ENCODE measurements around the gene MAN1C1. TPM values are rescaled to one million over a fixed set of nuclear protein-coding genes. Genes with fewer than 3 reads are reported as not detected.
A peak's percentile ranks its signal among the peaks of the same experiment; 100 is the strongest.

Gene MAN1C1
- total and polyA plus RNA-seq, 10 of the 15 experiments (the other 5 are each of a cell fraction or from before 2014, with no cell fraction given), result 0.12 to 0.56 (median 0.22) TPM; not detected in 3

- TF ChIP-seq, protein P1, sequence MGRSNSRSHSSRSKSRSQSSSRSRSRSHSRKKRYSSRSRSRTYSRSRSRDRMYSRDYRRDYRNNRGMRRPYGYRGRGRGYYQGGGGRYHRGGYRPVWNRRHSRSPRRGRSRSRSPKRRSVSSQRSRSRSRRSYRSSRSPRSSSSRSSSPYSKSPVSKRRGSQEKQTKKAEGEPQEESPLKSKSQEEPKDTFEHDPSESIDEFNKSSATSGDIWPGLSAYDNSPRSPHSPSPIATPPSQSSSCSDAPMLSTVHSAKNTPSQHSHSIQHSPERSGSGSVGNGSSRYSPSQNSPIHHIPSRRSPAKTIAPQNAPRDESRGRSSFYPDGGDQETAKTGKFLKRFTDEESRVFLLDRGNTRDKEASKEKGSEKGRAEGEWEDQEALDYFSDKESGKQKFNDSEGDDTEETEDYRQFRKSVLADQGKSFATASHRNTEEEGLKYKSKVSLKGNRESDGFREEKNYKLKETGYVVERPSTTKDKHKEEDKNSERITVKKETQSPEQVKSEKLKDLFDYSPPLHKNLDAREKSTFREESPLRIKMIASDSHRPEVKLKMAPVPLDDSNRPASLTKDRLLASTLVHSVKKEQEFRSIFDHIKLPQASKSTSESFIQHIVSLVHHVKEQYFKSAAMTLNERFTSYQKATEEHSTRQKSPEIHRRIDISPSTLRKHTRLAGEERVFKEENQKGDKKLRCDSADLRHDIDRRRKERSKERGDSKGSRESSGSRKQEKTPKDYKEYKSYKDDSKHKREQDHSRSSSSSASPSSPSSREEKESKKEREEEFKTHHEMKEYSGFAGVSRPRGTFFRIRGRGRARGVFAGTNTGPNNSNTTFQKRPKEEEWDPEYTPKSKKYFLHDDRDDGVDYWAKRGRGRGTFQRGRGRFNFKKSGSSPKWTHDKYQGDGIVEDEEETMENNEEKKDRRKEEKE (IDR thresholded peaks at IDR 0.05), result no peak
- TF ChIP-seq, protein P2, sequence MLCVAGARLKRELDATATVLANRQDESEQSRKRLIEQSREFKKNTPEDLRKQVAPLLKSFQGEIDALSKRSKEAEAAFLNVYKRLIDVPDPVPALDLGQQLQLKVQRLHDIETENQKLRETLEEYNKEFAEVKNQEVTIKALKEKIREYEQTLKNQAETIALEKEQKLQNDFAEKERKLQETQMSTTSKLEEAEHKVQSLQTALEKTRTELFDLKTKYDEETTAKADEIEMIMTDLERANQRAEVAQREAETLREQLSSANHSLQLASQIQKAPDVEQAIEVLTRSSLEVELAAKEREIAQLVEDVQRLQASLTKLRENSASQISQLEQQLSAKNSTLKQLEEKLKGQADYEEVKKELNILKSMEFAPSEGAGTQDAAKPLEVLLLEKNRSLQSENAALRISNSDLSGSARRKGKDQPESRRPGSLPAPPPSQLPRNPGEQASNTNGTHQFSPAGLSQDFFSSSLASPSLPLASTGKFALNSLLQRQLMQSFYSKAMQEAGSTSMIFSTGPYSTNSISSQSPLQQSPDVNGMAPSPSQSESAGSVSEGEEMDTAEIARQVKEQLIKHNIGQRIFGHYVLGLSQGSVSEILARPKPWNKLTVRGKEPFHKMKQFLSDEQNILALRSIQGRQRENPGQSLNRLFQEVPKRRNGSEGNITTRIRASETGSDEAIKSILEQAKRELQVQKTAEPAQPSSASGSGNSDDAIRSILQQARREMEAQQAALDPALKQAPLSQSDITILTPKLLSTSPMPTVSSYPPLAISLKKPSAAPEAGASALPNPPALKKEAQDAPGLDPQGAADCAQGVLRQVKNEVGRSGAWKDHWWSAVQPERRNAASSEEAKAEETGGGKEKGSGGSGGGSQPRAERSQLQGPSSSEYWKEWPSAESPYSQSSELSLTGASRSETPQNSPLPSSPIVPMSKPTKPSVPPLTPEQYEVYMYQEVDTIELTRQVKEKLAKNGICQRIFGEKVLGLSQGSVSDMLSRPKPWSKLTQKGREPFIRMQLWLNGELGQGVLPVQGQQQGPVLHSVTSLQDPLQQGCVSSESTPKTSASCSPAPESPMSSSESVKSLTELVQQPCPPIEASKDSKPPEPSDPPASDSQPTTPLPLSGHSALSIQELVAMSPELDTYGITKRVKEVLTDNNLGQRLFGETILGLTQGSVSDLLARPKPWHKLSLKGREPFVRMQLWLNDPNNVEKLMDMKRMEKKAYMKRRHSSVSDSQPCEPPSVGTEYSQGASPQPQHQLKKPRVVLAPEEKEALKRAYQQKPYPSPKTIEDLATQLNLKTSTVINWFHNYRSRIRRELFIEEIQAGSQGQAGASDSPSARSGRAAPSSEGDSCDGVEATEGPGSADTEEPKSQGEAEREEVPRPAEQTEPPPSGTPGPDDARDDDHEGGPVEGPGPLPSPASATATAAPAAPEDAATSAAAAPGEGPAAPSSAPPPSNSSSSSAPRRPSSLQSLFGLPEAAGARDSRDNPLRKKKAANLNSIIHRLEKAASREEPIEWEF (IDR thresholded peaks at IDR 0.05; ENCODE audit: insufficient replicate concordance, low read depth, low read length), result no peak
- TF ChIP-seq, protein P3, sequence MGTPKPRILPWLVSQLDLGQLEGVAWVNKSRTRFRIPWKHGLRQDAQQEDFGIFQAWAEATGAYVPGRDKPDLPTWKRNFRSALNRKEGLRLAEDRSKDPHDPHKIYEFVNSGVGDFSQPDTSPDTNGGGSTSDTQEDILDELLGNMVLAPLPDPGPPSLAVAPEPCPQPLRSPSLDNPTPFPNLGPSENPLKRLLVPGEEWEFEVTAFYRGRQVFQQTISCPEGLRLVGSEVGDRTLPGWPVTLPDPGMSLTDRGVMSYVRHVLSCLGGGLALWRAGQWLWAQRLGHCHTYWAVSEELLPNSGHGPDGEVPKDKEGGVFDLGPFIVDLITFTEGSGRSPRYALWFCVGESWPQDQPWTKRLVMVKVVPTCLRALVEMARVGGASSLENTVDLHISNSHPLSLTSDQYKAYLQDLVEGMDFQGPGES (IDR thresholded peaks at IDR 0.05), result no peak
- TF ChIP-seq, protein P4, sequence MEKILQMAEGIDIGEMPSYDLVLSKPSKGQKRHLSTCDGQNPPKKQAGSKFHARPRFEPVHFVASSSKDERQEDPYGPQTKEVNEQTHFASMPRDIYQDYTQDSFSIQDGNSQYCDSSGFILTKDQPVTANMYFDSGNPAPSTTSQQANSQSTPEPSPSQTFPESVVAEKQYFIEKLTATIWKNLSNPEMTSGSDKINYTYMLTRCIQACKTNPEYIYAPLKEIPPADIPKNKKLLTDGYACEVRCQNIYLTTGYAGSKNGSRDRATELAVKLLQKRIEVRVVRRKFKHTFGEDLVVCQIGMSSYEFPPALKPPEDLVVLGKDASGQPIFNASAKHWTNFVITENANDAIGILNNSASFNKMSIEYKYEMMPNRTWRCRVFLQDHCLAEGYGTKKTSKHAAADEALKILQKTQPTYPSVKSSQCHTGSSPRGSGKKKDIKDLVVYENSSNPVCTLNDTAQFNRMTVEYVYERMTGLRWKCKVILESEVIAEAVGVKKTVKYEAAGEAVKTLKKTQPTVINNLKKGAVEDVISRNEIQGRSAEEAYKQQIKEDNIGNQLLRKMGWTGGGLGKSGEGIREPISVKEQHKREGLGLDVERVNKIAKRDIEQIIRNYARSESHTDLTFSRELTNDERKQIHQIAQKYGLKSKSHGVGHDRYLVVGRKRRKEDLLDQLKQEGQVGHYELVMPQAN (conservative IDR thresholded peaks at IDR 0.05), result no peak
- TF ChIP-seq CHD4 (IDR thresholded peaks at IDR 0.05), result no peak
- TF ChIP-seq TCF12 (IDR thresholded peaks at IDR 0.05; ENCODE audit: low read depth, low read length), result no peak
- TF ChIP-seq EP300 (IDR thresholded peaks at IDR 0.05; ENCODE audit: borderline replicate concordance in 1 of 2, control insufficient read depth in 1 of 2, low read depth in 2 of 2, low read length in 2 of 2), result no peak
- peak; percentile 91; the same call in 2 of the 3 replicates for TF ChIP-seq POU2F2 (IDR thresholded peaks at IDR 0.05; ENCODE audit: borderline replicate concordance, low read depth, low read length)
- no peak for TF ChIP-seq CEBPB (IDR thresholded peaks at IDR 0.05; ENCODE audit: borderline replicate concordance in 1 of 2, low read depth in 2 of 2, low read length in 2 of 2)
- TF ChIP-seq, protein P5, sequence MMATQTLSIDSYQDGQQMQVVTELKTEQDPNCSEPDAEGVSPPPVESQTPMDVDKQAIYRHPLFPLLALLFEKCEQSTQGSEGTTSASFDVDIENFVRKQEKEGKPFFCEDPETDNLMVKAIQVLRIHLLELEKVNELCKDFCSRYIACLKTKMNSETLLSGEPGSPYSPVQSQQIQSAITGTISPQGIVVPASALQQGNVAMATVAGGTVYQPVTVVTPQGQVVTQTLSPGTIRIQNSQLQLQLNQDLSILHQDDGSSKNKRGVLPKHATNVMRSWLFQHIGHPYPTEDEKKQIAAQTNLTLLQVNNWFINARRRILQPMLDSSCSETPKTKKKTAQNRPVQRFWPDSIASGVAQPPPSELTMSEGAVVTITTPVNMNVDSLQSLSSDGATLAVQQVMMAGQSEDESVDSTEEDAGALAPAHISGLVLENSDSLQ (IDR thresholded peaks at IDR 0.05), result peak; percentile 93
- no peak for TF ChIP-seq POLR2A (IDR thresholded peaks at IDR 0.05; ENCODE audit: low read depth, low read length)
- TF ChIP-seq RAD51 (IDR thresholded peaks at IDR 0.05), result no peak
- no peak for TF ChIP-seq ZSCAN29 (IDR thresholded peaks at IDR 0.05)
- TF ChIP-seq BACH1 (IDR thresholded peaks at IDR 0.05; ENCODE audit: borderline replicate concordance), result no peak
- TF ChIP-seq MYB (IDR thresholded peaks at IDR 0.05; ENCODE audit: borderline replicate concordance, low read depth, low read length), result no peak
- TF ChIP-seq BRCA1 (IDR thresholded peaks at IDR 0.05; ENCODE audit: low read depth, low read length), result no peak
- TF ChIP-seq POLR2AphosphoS2 (IDR thresholded peaks at IDR 0.05; ENCODE audit: low read depth, low read length), result no peak
- TF ChIP-seq SUPT20H (IDR thresholded peaks at IDR 0.05; ENCODE audit: borderline replicate concordance, control insufficient read depth, low read depth, low read length), result no peak
- TF ChIP-seq JUND (IDR thresholded peaks at IDR 0.05; ENCODE audit: low read depth, low read length), result no peak
These were observed 186.3 kb downstream of the MAN1C1 start (continued) for GRCh38 chr1:25802915-25803314.

All from GM12878 (cell line).